HepG2 (cell line): ENCODE results near the gene TIMM10.

Source experiments
- CTCF ChIP-seq: sonication (generic); formaldehyde crosslinking; IDR thresholded peaks from 2 replicates; pipeline ENCODE4 v1.5.0; 2020; ENCODE audit warnings: mild to moderate bottlenecking, missing genetic modification reagents, moderate library complexity
- MAX ChIP-seq: IDR thresholded peaks from 2 replicates; pipeline ENCODE4 v1.6.1; 2012; ENCODE audit warnings: inconsistent platforms
- MLX ChIP-seq: IDR thresholded peaks from 2 replicates; pipeline ENCODE4 v1.6.1; 2016
- PHF20 ChIP-seq: sonication (generic); formaldehyde crosslinking; IDR thresholded peaks from 2 replicates; pipeline ENCODE4 v1.5.0; 2020; ENCODE audit warnings: mild to moderate bottlenecking, missing genetic modification reagents
- RAD21 ChIP-seq: fragments of 450-650 bp; formaldehyde crosslinking; IDR thresholded peaks from 2 replicates; pipeline ENCODE4 v1.5.0; 2020; ENCODE audit warnings: mild to moderate bottlenecking
- REPIN1 ChIP-seq: sonication (generic); formaldehyde crosslinking; IDR thresholded peaks from 2 replicates; pipeline ENCODE4 v1.8.0; 2022; ENCODE audit warnings: missing genetic modification reagents, low read depth, mild to moderate bottlenecking, borderline replicate concordance
- TCF7L2 ChIP-seq: IDR thresholded peaks from 2 replicates; pipeline ENCODE4 v1.6.1; 2011; ENCODE audit warnings: mild to moderate bottlenecking, low read depth, low read length, moderate library complexity
- ZNF121 ChIP-seq: sonication (generic); formaldehyde crosslinking; IDR thresholded peaks from 2 replicates; pipeline ENCODE4 v1.5.0; 2020; ENCODE audit warnings: mild to moderate bottlenecking, missing genetic modification reagents
- ZNF34 ChIP-seq: sonication (generic); formaldehyde crosslinking; IDR thresholded peaks from 2 replicates; pipeline ENCODE4 v1.4.0; 2020; ENCODE audit warnings: mild to moderate bottlenecking, missing genetic modification reagents, borderline replicate concordance
- ZNF597 ChIP-seq: sonication (generic); formaldehyde crosslinking; IDR thresholded peaks from 2 replicates; pipeline ENCODE4 v1.5.0; 2020; ENCODE audit warnings: missing genetic modification reagents
- TF ChIP-seq, protein P1 (sequence below), 2 experiments: sonication (generic) in 1 of 2; formaldehyde crosslinking in 1 of 2; IDR thresholded peaks; 2 replicates each; pipeline versions ENCODE4 v1.5.1 to v1.6.1; 2011 to 2020; ENCODE audit warnings: borderline replicate concordance in 1 of 2, low read depth in 1 of 2, low read length in 1 of 2, mild to moderate bottlenecking in 1 of 2, missing genetic modification reagents in 1 of 2, moderate library complexity in 1 of 2

DNA sequence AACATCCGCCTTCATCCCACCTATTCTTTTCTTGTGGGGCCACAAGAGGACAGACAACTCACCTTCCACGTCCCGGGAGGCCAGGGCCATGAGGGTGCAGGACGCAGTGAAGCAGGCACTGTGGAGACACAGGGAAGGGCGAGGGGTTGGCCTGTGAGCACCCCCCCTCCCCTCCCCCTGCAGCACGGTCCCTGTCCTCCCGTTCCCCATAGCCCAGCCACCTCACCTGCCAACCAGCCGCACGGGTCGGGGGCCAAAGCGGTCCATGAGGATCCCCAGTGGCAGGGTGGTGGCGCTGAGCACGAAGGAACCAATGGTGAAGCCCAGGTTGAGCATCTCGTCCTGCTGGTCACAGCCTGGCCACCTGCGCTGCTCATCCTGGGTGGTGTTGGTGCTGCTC is 29.6 kb downstream of the TIMM10 start:
- TF ChIP-seq CTCF (no peak), ZNF121 (CRISPR knock-in tag) (no peak), ZNF597 (CRISPR knock-in tag) (no peak), RAD21 (CRISPR knock-in tag) (no peak), TCF7L2 (no peak), ZNF34 (CRISPR knock-in tag) (no peak), REPIN1 (CRISPR knock-in tag) (no peak), PHF20 (CRISPR knock-in tag) (no peak), MLX (no peak), MAX (no peak)
- TF ChIP-seq, protein P1, sequence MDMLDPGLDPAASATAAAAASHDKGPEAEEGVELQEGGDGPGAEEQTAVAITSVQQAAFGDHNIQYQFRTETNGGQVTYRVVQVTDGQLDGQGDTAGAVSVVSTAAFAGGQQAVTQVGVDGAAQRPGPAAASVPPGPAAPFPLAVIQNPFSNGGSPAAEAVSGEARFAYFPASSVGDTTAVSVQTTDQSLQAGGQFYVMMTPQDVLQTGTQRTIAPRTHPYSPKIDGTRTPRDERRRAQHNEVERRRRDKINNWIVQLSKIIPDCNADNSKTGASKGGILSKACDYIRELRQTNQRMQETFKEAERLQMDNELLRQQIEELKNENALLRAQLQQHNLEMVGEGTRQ (IDR thresholded peaks at IDR 0.05; ENCODE audit: low read depth, low read length): no peak
- TF ChIP-seq, protein P1 (CRISPR knock-in tag; IDR thresholded peaks at IDR 0.05; ENCODE audit: borderline replicate concordance): no peak
